HepG2 (cell line): ENCODE results near the gene RGN. TPM values are rescaled to one million over a fixed set of nuclear protein-coding genes. Genes with fewer than 3 reads are reported as not detected.

Source experiments
- ATM ChIP-seq: fragments of 450-650 bp; IDR thresholded peaks from 2 replicates; pipeline ENCODE4 v1.7.1; 2017; ENCODE audit warnings: mild to moderate bottlenecking, borderline replicate concordance
- HOXA9 ChIP-seq: sonication (generic); formaldehyde crosslinking; IDR thresholded peaks from 2 replicates; pipeline ENCODE4 v1.8.1; 2022; ENCODE audit warnings: missing genetic modification reagents, mild to moderate bottlenecking, moderate library complexity, borderline replicate concordance
- KAT8 ChIP-seq: IDR thresholded peaks from 2 replicates; pipeline ENCODE4 v1.6.1; 2016; ENCODE audit warnings: missing genetic modification reagents, missing compliant biosample characterization
- NR2F6 ChIP-seq, 2 experiments: IDR thresholded peaks; 2 replicates each; pipeline ENCODE4 v1.6.1; 2016; ENCODE audit warnings: antibody characterized with exemption in 1 of 2, mild to moderate bottlenecking in 1 of 2
- PCBP1 ChIP-seq: fragments of 200-400 bp; formaldehyde crosslinking; IDR thresholded peaks from 2 replicates; pipeline ENCODE4 v1.6.1; 2017; ENCODE audit warnings: mild to moderate bottlenecking, low read depth, low read length, borderline replicate concordance
- PHF8 ChIP-seq: sonication (generic); formaldehyde crosslinking; IDR thresholded peaks from 2 replicates; pipeline ENCODE4 v1.5.0; 2020; ENCODE audit warnings: missing genetic modification reagents
- PLRG1 ChIP-seq: fragments of 450-650 bp; conservative IDR thresholded peaks from 2 replicates; pipeline ENCODE4 v1.6.1; 2016
- POLR2G ChIP-seq: fragments of 200-400 bp; formaldehyde crosslinking; IDR thresholded peaks from 2 replicates; pipeline ENCODE4 v1.6.1; 2018; ENCODE audit warnings: mild to moderate bottlenecking, low read depth, low read length, moderate library complexity
- RARG ChIP-seq: sonication (generic); formaldehyde crosslinking; IDR thresholded peaks from 2 replicates; pipeline ENCODE4 v1.4.0; 2020; ENCODE audit warnings: low read depth, mild to moderate bottlenecking, missing genetic modification reagents
- TBP ChIP-seq: sonication (generic); formaldehyde crosslinking; IDR thresholded peaks from 2 replicates; pipeline ENCODE4 v1.5.0; 2020; ENCODE audit warnings: missing genetic modification reagents
- XRCC5 ChIP-seq: fragments of 200-400 bp; formaldehyde crosslinking; optimal IDR thresholded peaks from 2 replicates; pipeline ENCODE3; 2017; ENCODE audit warnings: mild to moderate bottlenecking, low read length
- ZBTB38 ChIP-seq: sonication (generic); formaldehyde crosslinking; IDR thresholded peaks from 2 replicates; pipeline ENCODE4 v1.5.1; 2020; ENCODE audit warnings: mild to moderate bottlenecking, missing genetic modification reagents
- ZNF205 ChIP-seq: IDR thresholded peaks from 2 replicates; pipeline ENCODE4 v1.6.1; 2018; ENCODE audit warnings: missing biosample characterization, missing genetic modification reagents
- ZNF292 ChIP-seq: sonication (generic); formaldehyde crosslinking; IDR thresholded peaks from 2 replicates; pipeline ENCODE4 v1.8.1; 2022; ENCODE audit warnings: mild to moderate bottlenecking, low read depth, missing genetic modification reagents, borderline replicate concordance
- ZNF296 ChIP-seq: sonication (generic); formaldehyde crosslinking; conservative IDR thresholded peaks from 2 replicates; pipeline ENCODE4 v1.5.0; 2020; ENCODE audit warnings: mild to moderate bottlenecking, missing genetic modification reagents
- ZNF335 ChIP-seq: sonication (generic); formaldehyde crosslinking; IDR thresholded peaks from 2 replicates; pipeline ENCODE4 v1.4.0; 2020; ENCODE audit warnings: missing genetic modification reagents
- ZNF790 ChIP-seq: sonication (generic); formaldehyde crosslinking; IDR thresholded peaks from 2 replicates; pipeline ENCODE4 v1.8.0; 2022; ENCODE audit warnings: missing genetic modification reagents, mild to moderate bottlenecking, borderline replicate concordance
- polyA plus RNA-seq, 8 experiments: library from polyadenylated mRNA; depleted of rRNA in 3 of 8; stranded (reverse) in 7 of 8; unstranded in 1 of 8; fragments of >200 nt; fragmentation: Illumina TruSeq in 4 of 8; extraction: Trizol in 4 of 8; gene quantifications; 2 replicates each; pipeline versions ENCODE4 v1.2.1 to v1.2.3, GENCODE V29; 2011 to 2016; ENCODE audit warnings: low read depth in 4 of 8, missing spikeins in 1 of 8, mixed read lengths in 1 of 8; ENCODE audit not compliant: insufficient read depth in 1 of 8
- total RNA-seq, 5 experiments: library from RNA; depleted of rRNA; stranded (reverse); fragments of >200 nt; fragmentation: Illumina TruSeq; extraction: Trizol; gene quantifications; 2 replicates each; pipeline ENCODE4 v1.2.3, GENCODE V29; 2016; ENCODE audit warnings: low read depth in 1 of 5
- TF ChIP-seq, protein P1 (sequence below): sonication (generic); formaldehyde crosslinking; IDR thresholded peaks from 2 replicates; pipeline ENCODE4 v1.5.1; 2020; ENCODE audit warnings: missing genetic modification reagents, mild to moderate bottlenecking, borderline replicate concordance
- TF ChIP-seq, protein P2 (sequence below): sonication (generic); formaldehyde crosslinking; IDR thresholded peaks from 2 replicates; pipeline ENCODE4 v1.8.1; 2023; ENCODE audit warnings: mild to moderate bottlenecking, moderate library complexity, missing genetic modification reagents
- TF ChIP-seq, protein P3 (sequence below): sonication (generic); formaldehyde crosslinking; IDR thresholded peaks from 2 replicates; pipeline ENCODE4 v1.5.1; 2020; ENCODE audit warnings: missing genetic modification reagents, mild to moderate bottlenecking, borderline replicate concordance
- TF ChIP-seq, protein P4 (sequence below), 2 experiments: sonication (generic) in 1 of 2; formaldehyde crosslinking in 1 of 2; IDR thresholded peaks; 2 replicates each; pipeline versions ENCODE4 v1.4.0 to v1.6.1; 2018 to 2020; ENCODE audit warnings: missing genetic modification reagents in 2 of 2, borderline replicate concordance in 1 of 2, low read depth in 1 of 2, mild to moderate bottlenecking in 1 of 2, missing biosample characterization in 1 of 2

RGN gene
- total and polyA plus RNA-seq, 2 of the 13 experiments (the other 11 are each of a cell fraction or from before 2014, with no cell fraction given) = 19.6 to 74.4 TPM

DNA sequence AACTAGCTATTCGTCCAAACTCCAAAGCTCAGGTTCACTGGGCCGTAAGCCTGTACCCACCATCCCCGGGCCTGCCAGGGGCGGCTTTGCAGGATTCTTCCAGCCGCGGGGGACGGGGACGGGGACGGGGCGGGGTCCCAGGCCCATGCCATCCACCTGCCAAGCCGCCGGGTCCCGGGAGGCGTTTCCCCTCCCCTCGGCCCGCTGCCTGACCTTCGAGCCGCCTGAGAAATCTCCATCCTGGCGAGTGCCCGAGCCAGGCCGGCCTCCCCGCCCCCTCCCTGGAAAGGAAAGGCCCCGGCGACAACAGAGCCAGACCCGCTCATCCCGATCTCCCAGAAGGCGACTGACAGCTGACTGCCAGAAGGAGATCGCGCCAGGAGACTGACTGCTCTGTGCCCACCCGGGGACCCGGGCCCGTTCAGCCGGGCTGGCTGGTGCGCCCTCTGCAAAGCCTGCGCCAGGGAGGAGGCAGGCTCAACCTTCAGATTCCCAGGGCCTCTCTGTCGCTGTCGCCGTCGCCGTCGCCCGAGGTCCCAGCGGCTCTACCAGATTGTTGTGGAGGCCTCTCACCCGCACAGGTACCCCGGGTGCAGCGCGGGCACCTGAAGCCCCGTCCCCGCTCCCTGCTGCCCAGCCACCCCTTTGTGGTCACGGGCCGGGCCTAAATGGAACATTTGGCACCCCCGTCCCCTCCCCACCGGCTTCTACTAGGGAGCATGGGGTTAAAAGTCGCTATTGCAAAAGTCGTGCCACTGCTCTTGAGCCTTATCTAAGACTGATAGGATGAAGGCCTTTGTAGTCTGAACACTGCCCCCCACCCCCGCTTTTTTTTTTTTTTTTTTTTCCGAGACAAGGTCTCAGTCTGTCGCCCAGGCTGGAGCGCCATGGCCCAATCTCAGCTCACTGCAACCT lies at the start of gene RGN (continued):
- TF ChIP-seq, protein P1, sequence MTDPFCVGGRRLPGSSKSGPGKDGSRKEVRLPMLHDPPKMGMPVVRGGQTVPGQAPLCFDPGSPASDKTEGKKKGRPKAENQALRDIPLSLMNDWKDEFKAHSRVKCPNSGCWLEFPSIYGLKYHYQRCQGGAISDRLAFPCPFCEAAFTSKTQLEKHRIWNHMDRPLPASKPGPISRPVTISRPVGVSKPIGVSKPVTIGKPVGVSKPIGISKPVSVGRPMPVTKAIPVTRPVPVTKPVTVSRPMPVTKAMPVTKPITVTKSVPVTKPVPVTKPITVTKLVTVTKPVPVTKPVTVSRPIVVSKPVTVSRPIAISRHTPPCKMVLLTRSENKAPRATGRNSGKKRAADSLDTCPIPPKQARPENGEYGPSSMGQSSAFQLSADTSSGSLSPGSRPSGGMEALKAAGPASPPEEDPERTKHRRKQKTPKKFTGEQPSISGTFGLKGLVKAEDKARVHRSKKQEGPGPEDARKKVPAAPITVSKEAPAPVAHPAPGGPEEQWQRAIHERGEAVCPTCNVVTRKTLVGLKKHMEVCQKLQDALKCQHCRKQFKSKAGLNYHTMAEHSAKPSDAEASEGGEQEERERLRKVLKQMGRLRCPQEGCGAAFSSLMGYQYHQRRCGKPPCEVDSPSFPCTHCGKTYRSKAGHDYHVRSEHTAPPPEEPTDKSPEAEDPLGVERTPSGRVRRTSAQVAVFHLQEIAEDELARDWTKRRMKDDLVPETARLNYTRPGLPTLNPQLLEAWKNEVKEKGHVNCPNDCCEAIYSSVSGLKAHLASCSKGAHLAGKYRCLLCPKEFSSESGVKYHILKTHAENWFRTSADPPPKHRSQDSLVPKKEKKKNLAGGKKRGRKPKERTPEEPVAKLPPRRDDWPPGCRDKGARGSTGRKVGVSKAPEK (CRISPR knock-in tag) = no peak
- TF ChIP-seq HOXA9 (CRISPR knock-in tag) (no peak), PHF8 (CRISPR knock-in tag) (peak; percentile 59; the same call in 1 of the 2 replicates), ATM (no peak), ZNF335 (CRISPR knock-in tag) (no peak), ZNF790 (no peak), ZNF205 (CRISPR knock-in tag) (no peak), PLRG1 (no peak), RARG (no peak), ZNF296 (no peak), ZNF292 (CRISPR knock-in tag) (0 out of 2 replicates have a peak, but pooled peaks have one; percentile 31), NR2F6 (IDR thresholded peaks at IDR 0.05) (peak; percentile 73), NR2F6 (CRISPR knock-in tag; IDR thresholded peaks at IDR 0.05) (peak; percentile 61; the same call in 1 of the 2 replicates), KAT8 (CRISPR knock-in tag) (peak; percentile 30; the same call in 1 of the 2 replicates), XRCC5 (no peak), ZBTB38 (CRISPR knock-in tag) (no peak), PCBP1 (0 out of 2 replicates have a peak, but pooled peaks have one; percentile 41), TBP (no peak), POLR2G (peak; percentile 70)
- TF ChIP-seq, protein P2, sequence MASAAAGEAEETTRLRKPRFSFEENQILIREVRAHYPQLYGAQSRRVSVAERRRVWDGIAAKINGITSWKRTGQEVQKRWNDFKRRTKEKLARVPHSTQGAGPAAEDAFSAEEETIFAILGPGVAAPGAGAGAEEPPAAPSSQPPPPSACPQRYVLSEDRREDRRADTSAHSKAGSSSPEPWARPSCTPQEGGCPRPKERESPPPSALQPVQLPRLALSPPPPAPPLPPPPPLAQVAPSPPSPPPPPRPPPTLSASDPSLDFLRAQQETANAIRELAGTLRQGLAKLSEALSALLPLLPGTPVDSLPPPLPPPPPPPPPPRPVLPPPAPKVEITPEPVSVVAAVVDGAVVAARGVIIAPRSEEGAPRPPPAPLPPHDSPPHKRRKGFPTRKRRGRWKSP (CRISPR knock-in tag) = 0 out of 2 replicates have a peak, but pooled peaks have one; percentile 25
- TF ChIP-seq, protein P3, sequence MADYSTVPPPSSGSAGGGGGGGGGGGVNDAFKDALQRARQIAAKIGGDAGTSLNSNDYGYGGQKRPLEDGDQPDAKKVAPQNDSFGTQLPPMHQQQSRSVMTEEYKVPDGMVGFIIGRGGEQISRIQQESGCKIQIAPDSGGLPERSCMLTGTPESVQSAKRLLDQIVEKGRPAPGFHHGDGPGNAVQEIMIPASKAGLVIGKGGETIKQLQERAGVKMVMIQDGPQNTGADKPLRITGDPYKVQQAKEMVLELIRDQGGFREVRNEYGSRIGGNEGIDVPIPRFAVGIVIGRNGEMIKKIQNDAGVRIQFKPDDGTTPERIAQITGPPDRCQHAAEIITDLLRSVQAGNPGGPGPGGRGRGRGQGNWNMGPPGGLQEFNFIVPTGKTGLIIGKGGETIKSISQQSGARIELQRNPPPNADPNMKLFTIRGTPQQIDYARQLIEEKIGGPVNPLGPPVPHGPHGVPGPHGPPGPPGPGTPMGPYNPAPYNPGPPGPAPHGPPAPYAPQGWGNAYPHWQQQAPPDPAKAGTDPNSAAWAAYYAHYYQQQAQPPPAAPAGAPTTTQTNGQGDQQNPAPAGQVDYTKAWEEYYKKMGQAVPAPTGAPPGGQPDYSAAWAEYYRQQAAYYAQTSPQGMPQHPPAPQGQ (CRISPR knock-in tag) = no peak
- TF ChIP-seq, protein P4, sequence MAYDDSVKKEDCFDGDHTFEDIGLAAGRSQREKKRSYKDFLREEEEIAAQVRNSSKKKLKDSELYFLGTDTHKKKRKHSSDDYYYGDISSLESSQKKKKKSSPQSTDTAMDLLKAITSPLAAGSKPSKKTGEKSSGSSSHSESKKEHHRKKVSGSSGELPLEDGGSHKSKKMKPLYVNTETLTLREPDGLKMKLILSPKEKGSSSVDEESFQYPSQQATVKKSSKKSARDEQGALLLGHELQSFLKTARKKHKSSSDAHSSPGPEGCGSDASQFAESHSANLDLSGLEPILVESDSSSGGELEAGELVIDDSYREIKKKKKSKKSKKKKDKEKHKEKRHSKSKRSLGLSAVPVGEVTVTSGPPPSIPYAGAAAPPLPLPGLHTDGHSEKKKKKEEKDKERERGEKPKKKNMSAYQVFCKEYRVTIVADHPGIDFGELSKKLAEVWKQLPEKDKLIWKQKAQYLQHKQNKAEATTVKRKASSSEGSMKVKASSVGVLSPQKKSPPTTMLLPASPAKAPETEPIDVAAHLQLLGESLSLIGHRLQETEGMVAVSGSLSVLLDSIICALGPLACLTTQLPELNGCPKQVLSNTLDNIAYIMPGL (CRISPR knock-in tag; IDR thresholded peaks at IDR 0.05; ENCODE audit: borderline replicate concordance in 1 of 2, low read depth in 1 of 2) = peak in 1 of 2 experiments; percentile 45; a peak in 2 of 4 replicates
